Thyroid gland (tissue), 4 donors: ENCODE measurements around the gene SUPT6H. TPM values are rescaled to one million over a fixed set of nuclear protein-coding genes. Genes with fewer than 3 reads are reported as not detected.

Experiments used
- DNase-seq, 2 donors: peaks; one replicate each; pipeline ENCODE4 v3.0.0-alpha.2; 2019
- H3K27ac ChIP-seq, 3 donors: fragments of 200-600 bp; sonication (generic); 1 replicate in 2 of 3; 2 replicates in 1 of 3; pipeline ENCODE4 v1.5.1; 2016 to 2019; ENCODE audit warnings: mild to moderate bottlenecking in 1 of 3, moderate library complexity in 1 of 3
- H3K27me3 ChIP-seq: fragments of 200-600 bp; sonication (generic); one replicate; pipeline ENCODE4 v1.5.1; 2019
- H3K36me3 ChIP-seq, 2 donors: fragments of 200-600 bp; sonication (generic); one replicate each; pipeline ENCODE4 v1.5.1; 2016 to 2019
- H3K4me1 ChIP-seq, 2 donors: fragments of 200-600 bp; sonication (generic); one replicate each; pipeline ENCODE4 v1.5.1; 2017 to 2019
- H3K4me3 ChIP-seq, 3 donors: fragments of 200-600 bp; sonication (generic); replicated peaks in 1 of 3; 1 replicate in 2 of 3; 2 replicates in 1 of 3; pipeline ENCODE4 v1.5.1; 2016; ENCODE audit warnings: mild to moderate bottlenecking in 1 of 3
- H3K9me3 ChIP-seq: fragments of 200-600 bp; sonication (generic); one replicate; pipeline ENCODE4 v1.5.1; 2017
- POLR2A ChIP-seq, 2 donors: fragments of 450-650 bp; IDR thresholded peaks; one replicate each; pipeline ENCODE4 v1.6.1; 2017; ENCODE audit warnings: antibody characterized with exemption in 2 of 2, mild to moderate bottlenecking in 2 of 2, moderate library complexity in 1 of 2
- WGBS, 2 donors: methylation state at CpG; one replicate each; pipeline ENCODE4 v1.1.5; 2017; 5-methylcytosine and 5-hydroxymethylcytosine counted together
- intact Hi-C: fragments of 100-400 bp; cut with DNase I; formaldehyde crosslinking; loops from one replicate; pipeline ENCODE4 v1.15.1; 2023
- total RNA-seq, 4 donors: library from RNA; depleted of rRNA; stranded (reverse); fragments of >200 nt; gene quantifications; one replicate each; pipeline ENCODE4 v1.2.3, GENCODE V29; 2016
- TF ChIP-seq, protein P1 (sequence below), 6 experiments: fragments of 200-600 bp in 3 of 6; fragments of 450-650 bp in 3 of 6; sonication (generic) in 3 of 6; IDR thresholded peaks; one replicate each; pipeline ENCODE4 v1.5.1; 2016 to 2019; ENCODE audit warnings: antibody characterized with exemption in 6 of 6, mild to moderate bottlenecking in 2 of 6, inconsistent platforms in 1 of 6, moderate library complexity in 1 of 6

Gene SUPT6H
- total RNA-seq, 4 donors from 2014 or later = 49.2 to 117 (median 61.6) TPM

DNA sequence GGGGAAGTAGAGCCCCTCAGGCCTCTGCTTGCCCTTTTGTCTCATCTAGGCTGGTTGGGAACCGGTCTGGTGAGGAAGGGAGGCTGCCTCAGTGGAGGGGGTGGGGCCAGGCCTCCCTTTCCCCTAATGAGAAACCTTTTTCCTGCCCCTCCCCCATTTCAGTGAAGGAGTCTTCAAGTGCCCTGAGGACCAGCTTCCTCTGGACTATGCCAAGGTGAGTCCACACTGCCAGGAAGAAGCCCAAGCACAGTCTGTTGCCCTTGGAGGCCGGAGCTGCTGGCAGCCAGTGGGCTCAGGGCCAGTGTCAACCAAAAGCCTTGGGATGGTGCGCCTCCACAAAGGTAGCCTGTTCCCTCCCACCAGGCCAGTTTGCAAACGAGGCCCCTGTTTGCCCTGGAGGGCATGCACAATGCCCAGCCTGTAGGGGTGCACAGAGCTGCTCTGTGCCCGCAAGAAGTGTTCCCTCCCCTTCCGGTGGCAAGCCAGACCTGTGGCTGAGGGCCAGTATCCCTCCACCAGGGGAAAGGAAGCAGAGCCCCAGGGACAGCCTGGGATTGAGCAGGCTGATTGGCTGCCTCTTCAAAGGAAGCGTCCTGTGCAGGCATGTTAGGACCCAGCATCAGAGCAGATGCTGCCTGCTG, 85.2 kb downstream of the SUPT6H start:
- no peaks in the 10 kb centered on the region for H3K27me3 ChIP-seq
- TF ChIP-seq POLR2A (IDR thresholded peaks at IDR 0.05) = peak in 1 of 2 donors; percentile 12
- TF ChIP-seq, protein P1, sequence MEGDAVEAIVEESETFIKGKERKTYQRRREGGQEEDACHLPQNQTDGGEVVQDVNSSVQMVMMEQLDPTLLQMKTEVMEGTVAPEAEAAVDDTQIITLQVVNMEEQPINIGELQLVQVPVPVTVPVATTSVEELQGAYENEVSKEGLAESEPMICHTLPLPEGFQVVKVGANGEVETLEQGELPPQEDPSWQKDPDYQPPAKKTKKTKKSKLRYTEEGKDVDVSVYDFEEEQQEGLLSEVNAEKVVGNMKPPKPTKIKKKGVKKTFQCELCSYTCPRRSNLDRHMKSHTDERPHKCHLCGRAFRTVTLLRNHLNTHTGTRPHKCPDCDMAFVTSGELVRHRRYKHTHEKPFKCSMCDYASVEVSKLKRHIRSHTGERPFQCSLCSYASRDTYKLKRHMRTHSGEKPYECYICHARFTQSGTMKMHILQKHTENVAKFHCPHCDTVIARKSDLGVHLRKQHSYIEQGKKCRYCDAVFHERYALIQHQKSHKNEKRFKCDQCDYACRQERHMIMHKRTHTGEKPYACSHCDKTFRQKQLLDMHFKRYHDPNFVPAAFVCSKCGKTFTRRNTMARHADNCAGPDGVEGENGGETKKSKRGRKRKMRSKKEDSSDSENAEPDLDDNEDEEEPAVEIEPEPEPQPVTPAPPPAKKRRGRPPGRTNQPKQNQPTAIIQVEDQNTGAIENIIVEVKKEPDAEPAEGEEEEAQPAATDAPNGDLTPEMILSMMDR (IDR thresholded peaks at IDR 0.05) = peak in 1 of 6 experiments; percentile 17
- H3K4me1 ChIP-seq = peaks cover 44 to 60% of the 10 kb centered on the region in 2 donors
- intact Hi-C loops = no loop called here
- H3K27ac ChIP-seq = peak overlapping the region; percentile 91 to 99 (median 95)
- peak; percentile 90 to 91 for DNase-seq
- H3K36me3 ChIP-seq = peaks cover 22 to 26% of the 10 kb centered on the region in 2 donors
- 19 to 20% methylated on average over 2 to 7 of the region's 7 CpGs for WGBS, 2 donors
- no peak overlapping the region for H3K4me3 ChIP-seq
- H3K9me3 ChIP-seq = no peaks in the 10 kb centered on the region

DNA sequence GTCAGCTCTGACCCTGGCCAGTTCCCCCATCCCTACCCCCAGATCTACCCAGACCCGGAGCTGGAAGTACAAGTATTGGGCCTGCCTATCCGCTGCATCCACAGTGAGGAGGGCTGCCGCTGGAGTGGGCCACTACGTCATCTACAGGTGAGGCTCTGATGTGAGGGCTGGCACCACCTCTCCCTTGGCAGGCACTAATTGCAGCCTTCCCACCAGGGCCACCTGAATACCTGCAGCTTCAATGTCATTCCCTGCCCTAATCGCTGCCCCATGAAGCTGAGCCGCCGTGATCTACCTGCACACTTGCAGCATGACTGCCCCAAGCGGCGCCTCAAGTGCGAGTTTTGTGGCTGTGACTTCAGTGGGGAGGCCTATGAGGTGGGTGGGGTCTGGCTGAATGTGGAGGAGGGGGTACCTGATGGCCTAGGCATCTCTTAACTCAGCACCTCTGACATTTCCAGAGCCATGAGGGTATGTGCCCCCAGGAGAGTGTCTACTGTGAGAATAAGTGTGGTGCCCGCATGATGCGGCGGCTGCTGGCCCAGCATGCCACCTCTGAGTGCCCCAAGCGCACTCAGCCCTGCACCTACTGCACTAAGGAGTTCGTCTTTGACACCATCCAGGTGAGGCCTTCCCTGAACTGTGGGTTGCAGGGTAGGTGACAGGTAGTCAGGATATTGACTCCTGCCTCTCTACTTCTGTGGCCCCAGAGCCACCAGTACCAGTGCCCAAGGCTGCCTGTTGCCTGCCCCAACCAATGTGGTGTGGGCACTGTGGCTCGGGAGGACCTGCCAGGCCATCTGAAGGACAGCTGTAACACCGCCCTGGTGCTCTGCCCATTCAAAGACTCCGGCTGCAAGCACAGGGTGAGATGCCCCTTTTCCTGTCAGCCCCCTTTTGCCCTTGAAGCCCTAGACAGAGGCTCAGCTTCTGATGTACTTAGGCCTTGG, 86.1 kb downstream of the SUPT6H start:
- Histone ChIP-seq H3K27ac (peak overlapping the region in 2 of 3 donors; percentile 91 to 99), H3K36me3 (peaks cover 22 to 26% of the 10 kb centered on the region in 2 donors), H3K4me3 (no peak overlapping the region), H3K9me3 (no peaks in the 10 kb centered on the region), H3K27me3 (no peaks in the 10 kb centered on the region), H3K4me1 (peaks cover 43 to 53% of the 10 kb centered on the region in 2 donors)
- intact Hi-C loops = loop anchor here (2.0 kb wide), 1 partner anchor 61 kb away; no protein-coding TSS in a partner anchor
- no peak for DNase-seq
- 58 to 73% methylated on average over 7 to 16 of the region's 18 CpGs for WGBS, 2 donors
- no peak for TF ChIP-seq POLR2A (IDR thresholded peaks at IDR 0.05)
- TF ChIP-seq, protein P1 (IDR thresholded peaks at IDR 0.05) = no peak

DNA sequence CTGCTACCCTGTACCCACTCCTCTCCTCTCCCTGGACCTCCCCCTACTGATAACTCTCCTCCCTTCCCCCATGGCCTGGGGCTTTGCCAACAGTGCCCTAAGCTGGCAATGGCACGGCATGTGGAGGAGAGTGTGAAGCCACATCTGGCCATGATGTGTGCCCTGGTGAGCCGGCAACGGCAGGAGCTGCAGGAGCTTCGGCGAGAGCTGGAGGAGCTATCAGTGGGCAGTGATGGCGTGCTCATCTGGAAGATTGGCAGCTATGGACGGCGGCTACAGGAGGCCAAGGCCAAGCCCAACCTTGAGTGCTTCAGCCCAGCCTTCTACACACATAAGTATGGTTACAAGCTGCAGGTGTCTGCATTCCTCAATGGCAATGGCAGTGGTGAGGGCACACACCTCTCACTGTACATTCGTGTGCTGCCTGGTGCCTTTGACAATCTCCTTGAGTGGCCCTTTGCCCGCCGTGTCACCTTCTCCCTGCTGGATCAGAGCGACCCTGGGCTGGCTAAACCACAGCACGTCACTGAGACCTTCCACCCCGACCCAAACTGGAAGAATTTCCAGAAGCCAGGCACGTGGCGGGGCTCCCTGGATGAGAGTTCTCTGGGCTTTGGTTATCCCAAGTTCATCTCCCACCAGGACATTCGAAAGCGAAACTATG, 87.0 kb downstream of the SUPT6H start:
- 50 to 58% methylated on average over 9 to 13 of the region's 18 CpGs for WGBS, 2 donors
- no peaks in the 10 kb centered on the region for H3K27me3 ChIP-seq
- no peak for TF ChIP-seq POLR2A (IDR thresholded peaks at IDR 0.05)
- TF ChIP-seq, protein P1 (IDR thresholded peaks at IDR 0.05) = no peak
- intact Hi-C loops = loop anchor here (2.0 kb wide), 1 partner anchor 62 kb away; no protein-coding TSS in a partner anchor
- no peaks in the 10 kb centered on the region for H3K9me3 ChIP-seq
- peaks cover 37 to 50% of the 10 kb centered on the region in 2 donors for H3K4me1 ChIP-seq
- peak overlapping the region in 2 of 3 donors; percentile 34 to 99 for H3K27ac ChIP-seq
- no peak overlapping the region for H3K4me3 ChIP-seq
- DNase-seq = no peak
- H3K36me3 ChIP-seq = peaks cover 22 to 26% of the 10 kb centered on the region in 2 donors

DNA sequence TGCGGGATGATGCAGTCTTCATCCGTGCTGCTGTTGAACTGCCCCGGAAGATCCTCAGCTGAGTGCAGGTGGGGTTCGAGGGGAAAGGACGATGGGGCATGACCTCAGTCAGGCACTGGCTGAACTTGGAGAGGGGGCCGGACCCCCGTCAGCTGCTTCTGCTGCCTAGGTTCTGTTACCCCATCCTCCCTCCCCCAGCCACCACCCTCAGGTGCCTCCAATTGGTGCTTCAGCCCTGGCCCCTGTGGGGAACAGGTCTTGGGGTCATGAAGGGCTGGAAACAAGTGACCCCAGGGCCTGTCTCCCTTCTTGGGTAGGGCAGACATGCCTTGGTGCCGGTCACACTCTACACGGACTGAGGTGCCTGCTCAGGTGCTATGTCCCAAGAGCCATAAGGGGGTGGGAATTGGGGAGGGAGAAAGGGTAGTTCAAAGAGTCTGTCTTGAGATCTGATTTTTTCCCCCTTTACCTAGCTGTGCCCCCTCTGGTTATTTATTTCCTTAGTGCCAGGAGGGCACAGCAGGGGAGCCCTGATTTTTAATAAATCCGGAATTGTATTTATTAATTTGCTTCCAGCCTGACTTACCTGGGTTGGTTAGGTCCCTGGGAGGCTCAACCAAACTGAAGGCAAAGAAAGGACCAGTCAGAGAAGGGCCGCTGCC, 87.6 kb downstream of the SUPT6H start:
- no peak for DNase-seq
- Histone ChIP-seq H3K9me3 (no peaks in the 10 kb centered on the region), H3K4me1 (peaks cover 37 to 50% of the 10 kb centered on the region in 2 donors), H3K27me3 (no peaks in the 10 kb centered on the region), H3K4me3 (no peak overlapping the region), H3K27ac (peak overlapping the region; percentile 34 to 62 (median 50)), H3K36me3 (peaks cover 22 to 26% of the 10 kb centered on the region in 2 donors)
- WGBS, 2 donors = 43 to 53% methylated on average over 4 to 11 of the region's 11 CpGs
- TF ChIP-seq POLR2A (IDR thresholded peaks at IDR 0.05) = no peak
- TF ChIP-seq, protein P1 (IDR thresholded peaks at IDR 0.05) = no peak
- intact Hi-C loops = loop anchor here (2.0 kb wide), 1 partner anchor 63 kb away; no protein-coding TSS in a partner anchor
